Measurements from ENCODE around the gene TEDDM1.

DNA sequence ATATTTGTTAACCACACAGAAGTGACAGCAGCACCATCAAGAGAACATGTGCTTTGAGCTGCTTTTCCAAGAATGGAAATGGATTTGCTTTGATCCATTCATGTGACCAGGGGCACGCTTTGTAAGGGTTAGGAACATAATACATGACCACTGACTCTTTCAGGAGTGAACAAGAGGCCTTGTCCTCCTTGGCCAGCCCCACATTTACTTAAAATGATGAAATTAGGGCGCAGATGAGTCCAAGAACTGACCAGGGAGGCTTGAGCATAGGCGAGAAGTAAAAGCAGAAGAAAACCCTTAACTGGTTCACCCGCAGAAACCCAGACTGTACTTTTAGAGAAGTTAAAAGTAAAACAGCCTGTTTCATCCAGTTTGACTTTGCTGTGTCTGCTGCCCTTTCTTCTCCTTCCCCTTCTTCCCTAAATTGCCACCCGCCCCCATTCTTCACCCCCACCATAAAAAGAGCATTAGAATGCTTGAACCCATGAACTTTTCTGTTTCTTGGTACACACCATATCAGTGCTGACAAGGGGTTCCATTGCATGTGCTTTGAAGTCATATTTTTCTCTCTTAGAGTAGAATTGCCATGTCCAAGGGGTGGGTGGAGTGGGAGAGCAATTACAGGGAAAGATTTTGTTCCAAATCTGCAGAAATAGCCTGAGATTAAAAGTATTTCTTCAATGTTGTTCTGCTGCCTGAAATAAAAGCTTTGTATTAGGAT, 6.3 kb downstream of the TEDDM1 start:
- no peak for TF ChIP-seq CTCF (IDR thresholded peaks at IDR 0.05; ENCODE audit: low read length)
- no peak for TF ChIP-seq EZH2 (IDR thresholded peaks at IDR 0.05; ENCODE audit: borderline replicate concordance, low read length)
